CD14-positive monocyte (primary cell): ENCODE data around the gene TMEM115. TPM values are rescaled to one million over a fixed set of nuclear protein-coding genes. Genes with fewer than 3 reads are reported as not detected.

Experiments
- DNase-seq, 3 donors: peaks; one replicate each; pipeline ENCODE4 v3.0.0-alpha.2; 2011 to 2022
- H2AFZ ChIP-seq: 2 replicates; pipeline ENCODE4 v1.6.0; 2012; ENCODE audit warnings: mild to moderate bottlenecking, low read depth, low read length, inconsistent platforms; ENCODE audit not compliant: insufficient read depth, poor library complexity, severe bottlenecking
- H3K27ac ChIP-seq, 2 donors: 1 replicate in 1 of 2; 2 replicates in 1 of 2; pipeline ENCODE4 v1.5.1; 2012 to 2013; ENCODE audit warnings: low read length in 2 of 2, control low read depth in 1 of 2, inconsistent platforms in 1 of 2, low read depth in 1 of 2, mild to moderate bottlenecking in 1 of 2
- H3K27me3 ChIP-seq, 2 donors: one replicate each; pipeline versions ENCODE4 v1.6.0 to v1.6.1; 2011 to 2013; ENCODE audit warnings: low read length in 2 of 2; ENCODE audit not compliant: control insufficient read depth in 2 of 2, insufficient read depth in 2 of 2
- H3K36me3 ChIP-seq, 2 donors: replicated peaks in 1 of 2; 1 replicate in 1 of 2; 2 replicates in 1 of 2; pipeline versions ENCODE4 v1.5.1 to v1.6.1; 2012 to 2013; ENCODE audit warnings: low read length in 2 of 2, control low read depth in 1 of 2, inconsistent platforms in 1 of 2, mild to moderate bottlenecking in 1 of 2; ENCODE audit not compliant: insufficient read depth in 2 of 2, control insufficient read depth in 1 of 2
- H3K4me1 ChIP-seq, 2 donors: 1 replicate in 1 of 2; 2 replicates in 1 of 2; pipeline versions ENCODE4 v1.5.1 to v1.6.1; 2012 to 2013; ENCODE audit warnings: low read length in 2 of 2, control low read depth in 1 of 2, inconsistent platforms in 1 of 2, mild to moderate bottlenecking in 1 of 2, moderate library complexity in 1 of 2; ENCODE audit not compliant: insufficient read depth in 2 of 2, control insufficient read depth in 1 of 2
- H3K4me2 ChIP-seq: replicated peaks from 2 replicates; pipeline ENCODE3; 2012; ENCODE audit warnings: low read length, moderate library complexity, mild to moderate bottlenecking; ENCODE audit not compliant: poor library complexity, severe bottlenecking; ENCODE audit errors: extremely low read depth
- H3K4me3 ChIP-seq, 3 experiments: fragments of 200-600 bp in 1 of 3; sonication (generic) in 1 of 3; replicated peaks in 1 of 3; 1 replicate in 2 of 3; 2 replicates in 1 of 3; pipeline ENCODE4 v1.5.1; 2011 to 2013; ENCODE audit warnings: low read length in 3 of 3, mild to moderate bottlenecking in 3 of 3, control low read depth in 2 of 3, low read depth in 2 of 3, inconsistent platforms in 1 of 3, moderate library complexity in 1 of 3
- H3K79me2 ChIP-seq: 2 replicates; pipeline ENCODE4 v1.6.0; 2012; ENCODE audit warnings: mild to moderate bottlenecking, control low read depth, inconsistent platforms, low read length, moderate library complexity; ENCODE audit not compliant: insufficient read depth
- H3K9ac ChIP-seq: 2 replicates; pipeline ENCODE4 v1.6.0; 2017; ENCODE audit warnings: low read length, mild to moderate bottlenecking; ENCODE audit not compliant: insufficient read depth, poor library complexity, severe bottlenecking
- H3K9me3 ChIP-seq, 2 donors: replicated peaks in 1 of 2; 1 replicate in 1 of 2; 2 replicates in 1 of 2; pipeline versions ENCODE4 v1.5.1 to v1.6.1; 2012 to 2013; ENCODE audit warnings: low read length in 2 of 2, control low read depth in 1 of 2; ENCODE audit not compliant: control insufficient read depth in 1 of 2, insufficient read depth in 1 of 2
- H4K20me1 ChIP-seq: 2 replicates; pipeline ENCODE4 v1.6.0; 2012; ENCODE audit warnings: mild to moderate bottlenecking, low read length, control low read depth, moderate library complexity; ENCODE audit not compliant: insufficient read depth
- H3K27ac Mint-ChIP-seq, 7 donors: one replicate each; pipeline ENCODE4 v1.8.0; 2020; ENCODE audit warnings: mild to moderate bottlenecking in 7 of 7, mixed read lengths in 7 of 7, moderate library complexity in 6 of 7, inconsistent platforms in 2 of 7
- H3K27me3 Mint-ChIP-seq, 3 donors: one replicate each; pipeline ENCODE4 v1.8.0; 2021 to 2022; ENCODE audit warnings: low read depth in 3 of 3, mild to moderate bottlenecking in 3 of 3, mixed read lengths in 3 of 3, moderate library complexity in 3 of 3, inconsistent platforms in 1 of 3
- H3K36me3 Mint-ChIP-seq, 2 donors: one replicate each; pipeline ENCODE4 v1.8.0; 2020; ENCODE audit warnings: mixed read lengths in 2 of 2, inconsistent platforms in 1 of 2, mild to moderate bottlenecking in 1 of 2
- H3K4me1 Mint-ChIP-seq: one replicate; pipeline ENCODE4 v1.8.0; 2020; ENCODE audit warnings: mild to moderate bottlenecking, mixed read lengths
- H3K4me3 Mint-ChIP-seq, 2 donors: one replicate each; pipeline ENCODE4 v1.8.0; 2020; ENCODE audit warnings: mild to moderate bottlenecking in 2 of 2, mixed read lengths in 2 of 2, moderate library complexity in 1 of 2
- H3K9me3 Mint-ChIP-seq, 7 donors: one replicate each; pipeline ENCODE4 v1.8.0; 2020 to 2022; ENCODE audit warnings: mixed read lengths in 7 of 7, mild to moderate bottlenecking in 6 of 7, moderate library complexity in 6 of 7, inconsistent platforms in 2 of 7
- WGBS: methylation state at CpG from one replicate; pipeline ENCODE4 v1.1.5; 2013; ENCODE audit warnings: missing lambda C conversion rate; ENCODE audit not compliant: insufficient coverage; 5-methylcytosine and 5-hydroxymethylcytosine counted together
- intact Hi-C, 2 donors: fragments of 100-400 bp; cut with micrococcal nuclease; formaldehyde crosslinking; loops; one replicate each; pipeline versions ENCODE4 v1.15.0 to v1.15.1; 2023
- polyA plus RNA-seq, 3 donors: library from polyadenylated mRNA; depleted of rRNA in 1 of 3; unstranded in 2 of 3; stranded (reverse) in 1 of 3; fragments of 300-500 nt in 2 of 3; fragments of >200 nt in 1 of 3; fragmentation: Illumina TruSeq in 2 of 3; gene quantifications; 1 replicate in 2 of 3; 2 replicates in 1 of 3; pipeline ENCODE4 v1.2.3, GENCODE V29; 2012 to 2021
- TF ChIP-seq, protein P1 (sequence below): fragments of 200-600 bp; IDR thresholded peaks from one replicate; pipeline ENCODE4 v1.8.0; 2022; ENCODE audit warnings: antibody characterized with exemption, mild to moderate bottlenecking

TMEM115 gene
- polyA plus RNA-seq, 3 donors: 14.5 to 36.2 (median 32.9) TPM

- H3K9me3 ChIP-seq: no peaks in the 10 kb centered on the region
- Mint-ChIP-seq H3K36me3 (no peaks in the 10 kb centered on the region), H3K4me3 (no peak overlapping the region), H3K9me3 (peaks cover 0 to 1% (median 0%) of the 10 kb centered on the region in 7 donors), H3K27ac (no peak overlapping the region), H3K4me1 (no peaks in the 10 kb centered on the region), H3K27me3 (peaks cover 2 to 5% (median 4%) of the 10 kb centered on the region in 3 donors)
- no peaks in the 10 kb centered on the region for H3K36me3 ChIP-seq
- H2AFZ ChIP-seq: no peak overlapping the region
- no peaks in the 10 kb centered on the region for H3K27me3 ChIP-seq
- TF ChIP-seq, protein P1, sequence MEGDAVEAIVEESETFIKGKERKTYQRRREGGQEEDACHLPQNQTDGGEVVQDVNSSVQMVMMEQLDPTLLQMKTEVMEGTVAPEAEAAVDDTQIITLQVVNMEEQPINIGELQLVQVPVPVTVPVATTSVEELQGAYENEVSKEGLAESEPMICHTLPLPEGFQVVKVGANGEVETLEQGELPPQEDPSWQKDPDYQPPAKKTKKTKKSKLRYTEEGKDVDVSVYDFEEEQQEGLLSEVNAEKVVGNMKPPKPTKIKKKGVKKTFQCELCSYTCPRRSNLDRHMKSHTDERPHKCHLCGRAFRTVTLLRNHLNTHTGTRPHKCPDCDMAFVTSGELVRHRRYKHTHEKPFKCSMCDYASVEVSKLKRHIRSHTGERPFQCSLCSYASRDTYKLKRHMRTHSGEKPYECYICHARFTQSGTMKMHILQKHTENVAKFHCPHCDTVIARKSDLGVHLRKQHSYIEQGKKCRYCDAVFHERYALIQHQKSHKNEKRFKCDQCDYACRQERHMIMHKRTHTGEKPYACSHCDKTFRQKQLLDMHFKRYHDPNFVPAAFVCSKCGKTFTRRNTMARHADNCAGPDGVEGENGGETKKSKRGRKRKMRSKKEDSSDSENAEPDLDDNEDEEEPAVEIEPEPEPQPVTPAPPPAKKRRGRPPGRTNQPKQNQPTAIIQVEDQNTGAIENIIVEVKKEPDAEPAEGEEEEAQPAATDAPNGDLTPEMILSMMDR: no peak
- no peaks in the 10 kb centered on the region for H4K20me1 ChIP-seq
- H3K4me1 ChIP-seq: no peaks in the 10 kb centered on the region
- H3K9ac ChIP-seq: no peak overlapping the region
- H3K79me2 ChIP-seq: no peaks in the 10 kb centered on the region
- intact Hi-C loops: no loop called here
- H3K4me2 ChIP-seq: no peak overlapping the region
- no peak overlapping the region for H3K27ac ChIP-seq
- DNase-seq: no peak
- H3K4me3 ChIP-seq: no peak overlapping the region
- 88% methylated on average over 23 of the region's 25 CpGs for WGBS
Measured at GRCh38 chr3:50388016-50388719, 28.8 kb upstream of the TMEM115 start.

DNA sequence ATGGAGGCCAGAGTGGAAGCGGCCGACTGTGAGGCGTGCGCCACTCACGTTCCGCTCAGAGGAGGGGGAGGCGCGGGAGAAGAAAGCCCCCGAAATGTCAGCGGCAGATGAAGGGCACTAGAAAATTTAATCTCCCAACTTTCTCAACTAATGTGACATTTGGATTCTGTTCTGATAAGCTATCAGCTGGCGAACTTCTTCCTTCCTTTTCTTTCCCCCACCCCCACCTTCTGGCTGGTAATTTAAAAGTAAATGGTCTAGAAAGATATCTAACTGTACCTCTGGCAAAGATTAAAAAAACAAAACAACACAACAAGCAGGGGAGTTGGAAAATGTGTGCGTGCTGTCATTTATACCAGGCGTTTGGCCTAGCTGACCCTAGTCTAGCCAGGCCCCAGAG, 26.4 kb upstream of the TMEM115 start:
- Histone ChIP-seq H3K4me3 (no peak overlapping the region), H4K20me1 (no peaks in the 10 kb centered on the region), H3K9ac (no peak overlapping the region), H3K27ac (no peak overlapping the region), H3K4me2 (no peak overlapping the region), H3K9me3 (no peaks in the 10 kb centered on the region), H3K4me1 (no peaks in the 10 kb centered on the region), H3K27me3 (no peaks in the 10 kb centered on the region), H3K79me2 (no peaks in the 10 kb centered on the region), H2AFZ (no peak overlapping the region), H3K36me3 (no peaks in the 10 kb centered on the region)
- Mint-ChIP-seq H3K4me1 (no peaks in the 10 kb centered on the region), H3K27ac (no peak overlapping the region), H3K9me3 (peaks cover 0 to 1% (median 0%) of the 10 kb centered on the region in 7 donors), H3K4me3 (no peak overlapping the region), H3K27me3 (peaks cover 2 to 5% (median 2%) of the 10 kb centered on the region in 3 donors), H3K36me3 (no peaks in the 10 kb centered on the region)
- WGBS: no CpG with 5 or more reads among the region's 13 CpGs
- TF ChIP-seq, protein P1: no peak
- intact Hi-C loops: no loop called here
- no peak for DNase-seq
